NCI-H226 (cell line): ENCODE measurements around the gene ATP5PD.
"Not testable (repeated sequence)": the region's sequence is repeated elsewhere in the genome, so short reads cannot be mapped to it uniquely, and the experiment has no call there.

Experiments used
- DNase-seq: peaks from one replicate; pipeline ENCODE4 v3.0.0-alpha.2; 2015

Gene ATP5PD

DNA sequence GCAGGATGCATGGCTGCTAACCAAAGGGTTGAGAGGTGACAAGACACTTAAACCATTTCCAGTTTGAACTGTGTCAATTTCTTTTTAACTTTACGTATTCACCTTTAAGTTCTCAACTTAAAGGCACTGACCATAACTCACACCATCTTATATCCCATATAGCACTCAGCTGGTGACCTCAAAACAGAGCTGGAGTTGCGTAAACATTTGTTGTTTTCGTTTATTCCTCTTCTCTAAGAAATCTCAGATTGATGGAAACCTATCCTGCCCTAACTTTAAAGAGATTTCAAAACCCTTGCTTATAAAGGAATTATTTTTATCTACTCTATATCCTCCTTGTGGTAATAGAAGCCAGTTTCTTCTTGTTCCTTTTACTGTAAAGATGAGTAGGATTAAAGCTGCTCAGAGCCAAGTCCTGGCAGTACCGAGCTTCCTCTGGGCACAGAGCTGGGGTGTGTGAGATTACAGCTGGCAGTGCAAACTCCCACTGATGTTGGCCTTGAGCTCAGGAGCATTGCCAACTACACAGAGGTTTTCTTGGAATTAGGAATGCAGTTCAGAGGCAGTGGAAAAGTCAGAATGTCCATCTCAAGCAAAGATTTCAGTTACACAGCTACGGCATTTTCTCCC, 1.6 kb upstream of the ATP5PD start:
- peak; percentile 45 for DNase-seq

DNA sequence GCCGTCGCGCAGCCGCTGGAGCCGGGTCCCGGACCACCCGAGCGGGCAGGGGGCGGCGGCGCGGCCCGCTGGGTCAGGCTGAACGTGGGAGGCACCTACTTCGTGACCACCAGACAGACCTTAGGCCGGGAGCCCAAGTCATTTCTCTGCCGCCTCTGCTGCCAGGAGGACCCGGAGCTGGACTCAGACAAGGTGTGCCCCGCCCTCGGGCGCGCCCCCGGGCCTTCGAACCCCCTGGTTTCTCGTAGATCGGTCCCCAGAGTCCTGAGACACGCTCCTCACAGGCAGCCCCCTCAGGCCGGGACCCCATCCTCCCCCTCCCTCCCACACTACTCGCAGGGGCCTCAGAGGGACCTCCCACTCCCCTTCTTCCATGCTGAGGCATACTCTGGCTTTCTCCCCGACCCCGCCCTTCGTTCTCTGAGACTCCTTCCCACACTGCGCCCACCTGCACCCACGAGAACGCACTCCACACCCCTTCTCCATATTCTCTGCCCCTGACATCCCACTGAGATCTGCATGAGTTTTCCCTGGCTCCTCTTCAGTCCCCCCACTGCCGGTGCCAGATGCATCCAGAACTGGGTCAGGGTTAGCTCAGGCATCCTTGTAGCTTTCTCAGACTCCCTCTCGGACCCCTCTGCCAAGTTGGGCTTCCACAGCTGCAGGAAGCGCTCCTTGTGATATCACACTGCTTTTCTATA, 779 bp upstream of the ATP5PD start:
- DNase-seq, result no peak

DNA sequence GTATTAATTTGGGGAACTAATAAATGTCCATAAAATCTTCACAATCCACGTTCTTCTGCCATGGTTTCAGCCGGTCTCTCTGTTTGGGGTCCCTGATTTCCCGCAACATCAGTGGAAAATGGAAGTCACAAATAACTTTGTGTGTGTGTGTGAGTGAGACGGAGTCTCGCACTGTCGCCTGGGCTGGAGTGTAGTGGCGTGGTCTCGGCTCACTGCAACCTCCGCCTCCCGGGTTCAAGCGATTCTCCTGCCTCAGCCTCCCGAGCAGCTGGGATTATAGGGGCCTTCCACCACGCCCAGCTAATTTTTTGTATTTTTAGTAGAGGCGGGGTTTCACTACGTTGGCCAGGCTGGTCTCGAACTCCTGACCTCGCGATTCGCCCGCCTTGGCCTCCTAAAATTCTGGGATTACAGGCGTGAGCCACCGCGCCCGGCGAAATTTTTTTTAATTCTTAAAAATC, 793 bp downstream of the ATP5PD start:
- DNase-seq, result not testable (repeated sequence)

DNA sequence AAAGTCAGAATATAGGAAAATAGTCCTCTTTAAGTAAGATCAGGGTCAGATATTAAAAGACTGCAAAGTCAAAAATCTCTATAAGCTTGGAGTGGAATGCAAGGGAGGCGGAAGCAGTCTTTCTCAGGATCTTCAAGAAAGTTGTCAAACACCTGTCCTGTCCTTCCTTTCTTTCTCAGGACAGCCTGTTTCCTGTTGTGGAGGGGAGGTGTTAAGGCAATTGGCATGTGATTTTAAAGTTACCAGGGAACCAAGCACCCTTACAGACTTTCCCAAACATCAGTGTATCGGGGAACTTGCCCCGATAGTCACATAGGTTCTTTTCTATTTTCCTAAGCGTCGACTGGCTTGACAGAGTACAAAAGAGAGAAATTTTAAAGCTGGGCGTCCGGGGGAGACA, 2.1 kb downstream of the ATP5PD start:
- no peak for DNase-seq

DNA sequence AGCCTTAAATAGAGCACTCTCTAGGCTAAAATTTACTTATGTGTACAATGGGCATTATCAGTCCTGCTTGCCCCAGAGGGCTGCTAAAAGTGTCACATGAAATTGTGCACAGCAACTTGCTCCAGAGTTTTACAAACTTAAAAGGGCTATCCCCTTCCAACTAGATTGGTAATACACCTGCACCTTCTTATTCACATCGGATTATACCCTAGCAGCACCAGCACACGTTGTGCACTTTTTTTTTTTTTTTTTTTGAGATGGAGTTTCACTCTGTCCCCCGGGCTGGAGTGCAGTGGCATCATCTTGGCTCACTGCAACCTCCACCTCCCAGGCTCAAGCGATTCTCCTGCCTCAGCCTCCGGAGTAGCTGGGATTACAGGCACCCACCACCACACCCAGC, 3.0 kb downstream of the ATP5PD start:
- not testable (repeated sequence) for DNase-seq

DNA sequence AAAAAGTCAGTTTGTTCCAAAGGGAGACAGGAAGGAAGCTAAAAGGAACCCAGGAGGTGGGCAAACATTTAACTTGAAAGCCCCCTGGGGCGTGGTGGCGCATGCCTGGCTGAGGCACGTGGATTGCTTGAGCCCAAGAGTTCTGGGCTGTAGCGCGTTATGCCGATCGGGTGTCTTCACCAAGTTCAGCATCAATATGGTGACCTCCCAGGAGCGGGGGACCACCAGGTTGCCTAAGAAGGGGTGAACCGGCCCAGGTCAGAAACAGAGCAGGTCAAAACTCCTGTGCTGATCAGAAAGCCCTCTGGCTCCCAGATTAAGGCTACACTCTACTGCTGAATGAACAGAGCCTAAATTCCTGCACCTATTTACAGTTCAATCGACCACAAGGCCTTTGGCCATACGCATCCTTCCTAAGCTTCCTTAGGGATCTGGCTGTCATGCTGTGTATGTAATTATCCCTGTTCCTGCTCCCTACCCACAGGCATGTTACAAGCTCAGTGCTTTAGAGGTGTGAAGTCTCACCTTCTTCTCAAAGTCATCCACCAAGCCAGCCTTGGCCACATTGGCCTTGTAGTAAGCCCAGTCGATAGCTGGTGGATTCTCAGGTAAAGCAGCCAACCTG, 5.0 kb downstream of the ATP5PD start:
- no peak for DNase-seq

DNA sequence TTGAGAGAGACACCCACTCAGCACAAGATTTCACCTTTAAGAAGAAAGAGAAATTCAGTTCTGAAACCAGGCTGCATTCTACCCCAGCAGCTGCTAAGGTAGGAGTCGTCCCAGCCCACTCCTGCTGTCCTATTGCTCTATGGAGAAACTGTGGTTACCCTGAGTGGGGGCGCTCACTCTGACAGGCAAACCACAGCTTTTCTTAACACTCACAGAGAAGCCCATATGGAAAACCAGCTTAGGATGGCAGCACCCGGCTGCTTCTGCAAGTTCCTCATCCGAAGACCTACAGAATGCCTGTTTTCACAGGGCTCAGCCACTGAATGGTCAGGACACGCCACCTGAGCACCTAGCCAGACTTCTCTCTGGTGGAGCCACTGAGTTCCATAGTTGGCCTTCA, 7.5 kb downstream of the ATP5PD start:
- DNase-seq, result no peak

DNA sequence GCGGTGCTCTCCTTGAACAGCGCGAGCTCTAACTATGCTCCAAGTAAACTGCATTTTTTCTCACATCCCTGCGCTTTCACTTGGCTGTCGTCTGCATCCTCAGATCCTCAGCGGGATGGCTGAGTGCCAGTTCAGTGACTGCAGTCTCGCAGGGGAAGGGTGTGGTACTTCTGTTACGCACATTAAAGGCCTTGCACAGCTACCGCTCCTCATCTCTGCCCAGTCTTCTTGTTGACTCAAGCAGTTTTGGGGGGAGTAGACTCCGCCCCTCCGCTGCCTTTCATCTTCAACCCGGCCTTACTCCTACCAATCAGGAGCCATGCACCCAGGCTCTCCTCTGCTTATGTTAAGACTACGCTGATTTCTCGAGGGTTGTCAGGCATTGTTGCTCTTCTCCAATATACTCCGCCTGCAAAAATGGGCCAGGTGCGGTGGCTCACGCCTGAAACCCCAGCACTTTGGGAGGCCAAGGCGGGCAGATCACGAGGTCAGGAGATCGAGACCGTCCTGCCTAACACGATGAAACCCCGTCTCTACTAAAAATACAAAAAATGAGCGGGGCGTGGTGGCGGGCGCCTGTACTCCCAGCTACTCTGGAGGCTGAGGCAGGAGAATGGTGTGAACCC, 10.0 kb downstream of the ATP5PD start:
- peak; percentile 9 for DNase-seq

DNA sequence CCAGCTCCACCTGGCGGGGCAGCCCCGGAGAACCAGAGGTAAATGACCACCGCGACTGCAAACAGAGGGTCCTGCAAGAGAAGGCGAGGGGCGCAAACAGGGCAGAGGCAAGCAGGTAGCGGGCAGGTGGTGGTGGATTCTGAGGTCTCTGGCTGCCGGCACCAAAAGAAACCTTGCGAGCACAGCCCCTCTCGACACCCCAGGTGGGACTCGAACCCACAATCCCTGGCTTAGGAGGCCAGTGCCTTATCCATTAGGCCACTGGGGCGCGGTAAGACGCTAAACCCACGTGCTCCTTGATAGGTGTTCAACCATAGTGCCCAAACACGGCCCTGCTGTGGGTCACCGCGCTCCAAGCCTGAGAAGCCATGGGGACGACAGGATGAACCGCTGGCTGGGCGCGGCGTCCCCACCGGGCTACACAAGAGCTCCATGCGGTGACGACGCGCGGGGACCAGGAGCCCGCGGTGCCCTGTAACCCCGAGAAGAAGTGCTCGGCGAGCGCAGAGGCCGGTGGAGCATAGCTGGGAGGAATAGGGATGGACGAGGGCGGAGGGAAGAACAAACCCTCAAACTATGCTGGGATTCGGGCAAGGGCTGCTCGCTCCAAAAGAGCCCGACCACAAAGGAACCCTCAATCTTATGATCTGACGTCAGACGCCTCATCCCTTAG, 12.4 kb downstream of the ATP5PD start:
- peak; percentile 86 for DNase-seq

DNA sequence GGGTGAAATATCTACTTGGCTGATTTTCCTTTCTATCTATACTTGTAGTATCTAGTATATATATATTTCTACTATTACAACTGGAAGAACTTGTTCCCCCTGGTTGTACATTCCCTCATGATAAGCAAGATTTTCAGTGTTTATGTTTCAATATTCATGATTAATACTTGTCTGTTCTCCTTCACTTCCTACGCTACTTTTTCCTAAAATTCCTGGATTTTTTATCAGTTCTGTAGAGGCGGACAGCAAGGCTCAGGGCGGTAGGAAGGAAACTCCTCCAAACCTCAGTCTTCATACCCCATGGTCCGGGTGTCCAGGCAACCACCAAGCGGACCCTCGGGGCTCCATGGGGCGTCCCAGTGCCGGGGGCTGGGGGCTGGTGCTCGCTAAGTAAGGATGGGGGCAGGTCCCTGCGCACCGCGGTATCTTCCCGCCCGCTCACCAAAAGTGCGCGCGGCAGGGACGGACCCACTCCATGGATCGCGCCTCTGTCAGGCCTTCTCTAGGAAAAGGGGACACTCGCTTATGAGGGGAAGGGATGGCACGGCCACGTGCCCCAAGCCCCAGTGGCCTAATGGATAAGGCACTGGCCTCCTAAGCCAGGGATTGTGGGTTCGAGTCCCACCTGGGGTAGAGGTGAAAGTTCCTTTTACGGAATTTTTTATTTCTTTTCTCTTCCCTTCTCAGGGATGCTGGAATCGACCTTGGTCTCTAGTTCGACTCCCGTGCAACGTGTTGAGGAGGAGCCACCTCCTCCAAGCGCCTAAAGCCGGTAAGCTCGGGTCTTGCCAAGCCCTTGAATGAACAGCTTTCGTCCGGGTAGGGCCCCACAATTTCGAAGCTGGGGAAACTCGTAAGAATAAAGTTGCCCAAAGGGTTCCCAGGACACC, 13.2 kb downstream of the ATP5PD start:
- peak; percentile 90 for DNase-seq

DNA sequence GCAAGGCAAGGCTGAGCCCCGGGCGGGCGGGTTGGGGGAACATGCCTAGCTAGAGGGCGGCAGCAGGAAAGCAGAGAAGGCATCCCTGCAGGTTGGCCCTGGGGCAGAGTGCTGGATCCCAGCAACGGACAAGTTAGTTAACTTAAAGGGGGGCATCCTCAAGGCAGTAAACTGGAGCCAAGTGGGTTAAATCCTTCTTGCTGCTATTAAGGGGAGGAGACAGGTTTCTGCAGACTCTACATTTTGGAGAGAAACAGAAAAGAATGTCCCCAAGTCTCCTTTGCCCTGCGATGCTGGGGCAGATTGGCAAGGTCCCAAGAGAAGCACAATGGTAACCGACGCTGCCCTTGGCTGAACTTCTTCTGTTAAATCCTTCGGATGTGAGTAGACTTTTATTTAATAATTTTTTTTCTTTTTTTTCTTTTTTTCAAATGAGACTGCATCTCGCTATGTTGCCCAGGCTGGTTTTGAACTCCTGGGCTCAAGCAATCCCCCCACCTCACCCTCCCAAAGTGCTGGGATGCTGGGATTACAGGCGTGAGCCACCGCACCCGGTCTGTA, 14.0 kb downstream of the ATP5PD start:
- DNase-seq, result no peak

DNA sequence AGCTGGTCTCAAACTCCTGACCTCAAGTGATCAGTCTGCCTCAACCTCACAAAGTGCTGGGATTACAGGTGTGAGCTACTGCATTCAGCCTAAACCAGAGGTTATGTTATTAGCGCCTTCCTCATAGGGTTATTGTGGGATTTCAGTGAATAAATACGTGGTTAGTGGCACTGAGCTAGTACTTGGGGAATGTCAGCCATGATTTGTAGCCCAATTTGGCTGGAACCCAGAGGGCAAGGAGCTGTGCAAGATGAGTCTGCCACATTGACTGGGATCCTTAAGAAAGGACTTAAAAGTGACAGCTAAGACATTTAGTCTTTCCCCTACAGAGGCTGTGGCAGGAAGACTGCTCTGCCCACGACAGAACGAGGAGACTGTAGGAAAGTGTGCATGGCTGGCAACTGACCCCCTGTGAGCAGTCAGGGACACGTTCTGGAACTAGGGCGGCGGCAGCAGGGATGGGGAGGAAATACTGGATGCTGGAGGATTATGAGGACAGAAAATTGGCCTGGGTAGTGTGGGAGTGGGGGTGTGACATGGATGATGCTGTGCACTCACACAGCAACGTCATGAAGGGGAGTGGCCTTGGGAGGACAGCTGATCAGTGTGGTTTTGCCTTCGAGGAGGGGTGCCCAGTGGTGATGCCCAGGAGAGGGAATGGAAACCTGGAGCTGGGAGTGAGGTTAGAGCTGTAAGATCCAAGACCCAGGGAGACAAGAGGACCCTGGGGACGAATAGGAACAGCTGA, 14.6 kb downstream of the ATP5PD start:
- DNase-seq, result peak; percentile 47

DNA sequence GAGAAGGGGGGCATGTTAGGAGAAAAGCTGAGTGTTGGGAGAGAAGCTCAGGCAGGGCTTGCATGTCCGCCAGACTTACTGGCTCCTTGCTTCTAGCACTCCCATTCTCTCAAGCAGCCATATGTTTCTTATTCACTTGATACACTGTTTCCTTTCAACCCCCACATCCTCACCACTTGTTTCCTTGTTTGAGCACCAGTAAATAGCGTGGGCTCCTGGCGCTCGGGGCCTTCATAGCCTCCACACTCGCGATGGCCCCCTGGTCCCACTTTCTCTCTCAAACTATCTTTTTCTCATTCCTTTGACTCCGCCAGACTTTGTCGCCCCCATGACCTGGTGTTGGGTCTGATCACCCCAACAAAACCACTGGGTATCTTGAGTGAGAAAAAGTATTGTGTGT, 16.6 kb downstream of the ATP5PD start:
- DNase-seq, result no peak

DNA sequence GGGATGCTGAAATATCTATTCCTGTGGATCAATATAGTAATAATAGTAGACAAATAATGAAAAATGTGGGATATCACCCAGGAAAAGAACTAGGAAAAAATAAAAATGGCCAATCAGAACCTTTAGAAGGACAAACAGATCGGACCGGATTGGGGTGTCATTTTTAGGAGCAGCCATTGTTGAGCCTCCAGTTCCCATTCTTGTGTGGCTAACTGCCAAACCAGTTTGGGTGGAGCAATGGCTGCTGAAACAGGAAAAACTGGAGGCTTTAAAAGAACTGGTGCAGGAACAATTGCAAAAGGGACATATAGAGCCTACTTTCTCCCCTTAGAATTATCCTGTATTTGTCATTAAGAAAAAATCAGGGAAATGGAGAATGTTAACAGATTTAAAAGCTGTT, 20.1 kb downstream of the ATP5PD start:
- not testable (repeated sequence) for DNase-seq

DNA sequence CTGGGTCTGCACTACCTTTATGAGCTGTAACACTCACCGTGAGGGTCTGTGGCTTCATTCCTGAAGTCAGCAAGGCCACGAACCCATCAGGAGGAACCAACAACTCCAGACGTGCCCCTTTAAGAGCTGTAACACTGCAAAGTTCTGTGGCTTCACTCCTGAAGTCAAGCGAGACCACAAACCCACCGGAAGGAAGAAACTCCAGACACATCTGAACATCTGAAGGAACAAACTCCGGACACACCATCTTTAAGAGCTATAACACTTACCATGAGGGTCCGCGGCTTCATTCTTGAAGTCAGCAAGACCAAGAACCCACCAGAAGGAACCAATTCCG, 21.4 kb downstream of the ATP5PD start:
- DNase-seq, result not testable (repeated sequence)

DNA sequence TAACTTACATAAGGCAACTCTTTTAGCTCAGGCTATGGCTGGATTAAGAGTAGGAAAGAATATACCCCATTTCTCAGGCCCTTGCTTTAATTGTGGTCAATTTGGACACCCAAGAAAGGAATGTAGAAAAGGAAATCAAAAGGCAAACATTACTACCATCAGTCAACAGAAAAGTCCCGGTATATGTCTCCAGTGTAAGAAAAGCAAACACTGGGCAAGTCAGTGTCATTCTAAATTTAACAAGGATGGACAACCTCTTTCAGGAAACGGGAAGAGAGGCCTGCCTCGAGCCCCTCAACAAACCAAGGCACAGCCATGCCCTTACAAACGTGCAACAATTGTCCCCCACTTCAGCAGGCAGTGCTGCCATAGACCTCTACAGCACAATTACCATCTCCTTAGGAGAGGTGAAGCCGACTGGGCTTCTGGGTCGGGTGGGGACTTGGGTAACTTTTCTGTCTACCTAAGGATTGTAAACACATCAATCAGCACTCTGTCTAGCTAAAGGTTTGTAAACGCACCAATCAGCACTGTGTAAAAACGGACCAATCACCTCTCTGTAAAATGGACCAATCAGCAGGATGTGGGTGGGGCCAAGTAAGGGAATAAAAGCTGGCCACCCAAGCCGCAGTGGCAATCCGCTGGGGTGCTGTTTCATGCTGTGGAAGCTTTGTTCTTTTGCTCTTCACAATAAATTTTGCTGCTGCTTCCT, 21.9 kb downstream of the ATP5PD start:
- no peak for DNase-seq

DNA sequence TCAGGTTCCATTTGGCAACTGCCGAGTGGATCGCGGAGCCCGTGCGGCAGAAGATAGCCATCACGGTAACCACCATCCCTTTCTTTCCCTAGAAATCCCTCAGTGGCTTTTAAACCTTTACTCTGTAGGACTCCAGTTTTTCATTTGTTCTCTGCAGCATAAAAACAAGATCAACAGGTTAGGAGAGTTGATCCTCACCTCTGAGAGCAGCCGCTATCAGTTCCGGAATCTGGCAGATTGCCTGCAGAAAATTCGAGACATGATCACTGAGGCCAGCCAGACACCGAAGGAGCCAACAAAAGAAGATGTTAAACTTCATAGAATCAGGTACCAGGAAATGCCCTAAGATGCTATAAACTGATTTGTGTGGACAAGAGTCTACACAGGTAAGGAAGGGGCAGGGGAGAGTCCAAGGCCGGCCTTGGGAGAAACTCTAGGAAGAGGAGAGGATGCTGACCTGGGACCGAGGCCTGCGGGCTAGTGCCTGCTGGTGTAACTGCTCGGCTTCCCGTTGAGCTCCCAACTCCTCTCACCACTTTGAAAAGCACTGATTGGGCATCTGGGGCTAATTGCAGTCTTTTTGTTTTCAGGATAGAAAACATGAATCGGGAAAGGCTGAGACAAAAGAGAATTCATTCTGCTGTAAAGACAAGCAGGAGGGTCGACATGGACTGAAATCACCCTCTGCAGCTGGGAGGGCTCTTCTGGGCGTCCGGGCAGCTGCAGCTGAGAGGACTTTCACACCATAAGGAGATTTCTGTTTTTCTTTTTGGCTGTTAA, 26.2 kb downstream of the ATP5PD start:
- no peak for DNase-seq

DNA sequence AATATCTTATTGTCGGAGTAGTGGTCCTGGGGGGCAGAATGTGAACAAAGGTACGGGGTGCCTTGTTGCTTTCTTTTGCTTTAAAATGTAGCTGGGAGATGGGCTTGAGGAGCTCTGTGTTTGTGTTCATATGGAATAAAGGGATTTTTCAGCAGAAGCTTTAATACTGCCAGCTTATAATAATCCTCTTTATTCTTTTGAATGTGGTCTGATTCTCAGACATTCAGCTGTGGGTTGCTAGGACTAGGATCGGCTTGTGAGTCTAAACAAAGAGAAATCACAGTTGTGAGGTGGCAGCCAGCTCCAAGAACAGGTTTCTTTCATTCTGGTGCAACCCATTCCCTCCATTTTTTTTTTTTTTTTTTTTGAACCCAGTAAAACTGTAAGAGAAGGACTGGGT, 27.1 kb downstream of the ATP5PD start:
- no peak for DNase-seq

DNA sequence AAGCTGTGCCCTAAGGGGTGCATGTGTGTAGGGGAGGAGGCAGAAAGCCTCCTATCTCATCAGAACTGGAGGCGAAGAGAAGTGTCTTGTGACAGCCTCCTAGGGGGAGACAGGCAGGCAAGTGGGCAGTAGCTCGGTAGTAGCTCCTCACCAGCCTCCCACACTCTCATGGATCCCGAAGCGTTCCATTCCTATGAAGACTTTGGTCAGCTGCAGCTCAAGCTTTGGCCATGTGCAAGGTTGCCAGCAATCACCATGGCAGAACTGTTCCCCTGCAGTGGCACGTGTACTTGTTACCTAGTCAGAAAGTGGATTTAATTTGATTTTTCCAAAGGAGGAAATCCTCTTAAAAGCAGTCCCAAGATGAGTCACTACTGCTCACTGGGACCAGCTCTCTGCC, 27.6 kb downstream of the ATP5PD start:
- DNase-seq, result no peak

DNA sequence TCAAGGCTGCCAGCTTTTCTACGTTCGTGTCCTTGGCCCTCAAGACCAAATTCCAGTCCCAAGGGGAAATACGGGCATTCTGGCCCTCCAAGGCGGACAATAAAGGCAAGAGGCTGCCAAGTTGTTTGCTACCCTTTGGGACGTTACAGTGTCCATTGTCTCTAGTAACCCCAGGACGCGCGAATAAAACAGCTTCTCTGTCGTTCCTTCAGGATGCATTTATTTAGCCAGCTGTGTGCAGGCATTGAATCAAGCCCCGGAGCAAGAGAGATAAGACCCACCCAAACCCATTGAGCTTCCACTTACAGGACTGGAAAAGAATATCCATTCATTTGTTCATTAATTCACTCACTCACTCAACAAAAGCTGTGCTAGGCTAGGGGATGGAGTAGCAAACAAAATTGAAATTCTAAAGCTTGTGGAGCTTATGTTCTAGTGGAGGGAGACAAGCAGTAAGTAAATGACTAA, 33.6 kb downstream of the ATP5PD start:
- no peak for DNase-seq
